SHP77 (cell line): ENCODE data around the gene FAM171A2.
"Not testable (repeated sequence)": the region's sequence is repeated elsewhere in the genome, so short reads cannot be mapped to it uniquely, and the experiment has no call there.

ENCODE experiments used
- DNase-seq, 2 experiments: peaks; one replicate each; lab custom pipeline; 2025; lab: John Stamatoyannopoulos, UW

FAM171A2 gene

GRCh38 chr17:44345454-44346026, 18.1 kb downstream of the FAM171A2 start:
- DNase-seq = peak; percentile 71 to 82

- peak; percentile 99 to 100 for DNase-seq
These were observed 18.7 kb downstream of the FAM171A2 start, which contains the start of gene GRN for GRCh38 chr17:44344939-44345453. TSS of gene GRN (plus strand) at chr17:44345302. CDS start at chr17:44349165, 3,863 bp downstream.

- no peak for DNase-seq
These were observed 20.0 kb downstream of the FAM171A2 start for GRCh38 chr17:44343510-44344209.

GRCh38 chr17:44340553-44340952, 23.1 kb downstream of the FAM171A2 start:
- DNase-seq = not testable (repeated sequence)

- no peak for DNase-seq
These were observed 25.0 kb downstream of the FAM171A2 start for GRCh38 chr17:44338702-44339101.

GRCh38 chr17:44335968-44336367, 27.7 kb downstream of the FAM171A2 start:
- DNase-seq = no peak

- DNase-seq = no peak
These were observed 28.1 kb downstream of the FAM171A2 start for GRCh38 chr17:44335564-44335963.

- peak; percentile 37 to 47 for DNase-seq
These were observed 28.9 kb downstream of the FAM171A2 start for GRCh38 chr17:44334727-44335126.

- no peak for DNase-seq
These were observed 29.3 kb downstream of the FAM171A2 start for GRCh38 chr17:44334315-44334714.

- no peak for DNase-seq
These were observed 30.3 kb downstream of the FAM171A2 start for GRCh38 chr17:44333371-44333770.

- DNase-seq = peak; percentile 77 to 88
These were observed 32.3 kb downstream of the FAM171A2 start for GRCh38 chr17:44331249-44331760.

GRCh38 chr17:44330263-44330662, 33.4 kb downstream of the FAM171A2 start:
- not testable (repeated sequence) for DNase-seq

- not testable (repeated sequence) for DNase-seq
These were observed 34.1 kb downstream of the FAM171A2 start for GRCh38 chr17:44329516-44329915.

GRCh38 chr17:44327715-44328449, 35.8 kb downstream of the FAM171A2 start:
- no peak for DNase-seq

- peak; percentile 98 to 99 for DNase-seq
These were observed 36.7 kb downstream of the FAM171A2 start for GRCh38 chr17:44326861-44327444.

- peak; percentile 92 to 94 for DNase-seq
These were observed 38.9 kb downstream of the FAM171A2 start, which contains the start of gene SLC25A39 for GRCh38 chr17:44324571-44325275. TSS of gene SLC25A39 (minus strand) at chr17:44324823. CDS start at chr17:44323562, 1,261 bp downstream.

- no peak for DNase-seq
These were observed 39.5 kb downstream of the FAM171A2 start for GRCh38 chr17:44324092-44324570.

GRCh38 chr17:44323359-44324091, 40.1 kb downstream of the FAM171A2 start:
- DNase-seq = no peak

- no peak for DNase-seq
These were observed 41.3 kb downstream of the FAM171A2 start for GRCh38 chr17:44322236-44322895.
